HK-2 (cell line): ENCODE measurements around the gene ZNF473.
"Not testable (repeated sequence)": the region's sequence is repeated elsewhere in the genome, so short reads cannot be mapped to it uniquely, and the experiment has no call there.

ENCODE experiments used
- DNase-seq: peaks from one replicate; pipeline ENCODE4 v3.0.0-alpha.2; 2018; ENCODE audit not compliant: unreplicated experiment

The ZNF473 gene

DNA sequence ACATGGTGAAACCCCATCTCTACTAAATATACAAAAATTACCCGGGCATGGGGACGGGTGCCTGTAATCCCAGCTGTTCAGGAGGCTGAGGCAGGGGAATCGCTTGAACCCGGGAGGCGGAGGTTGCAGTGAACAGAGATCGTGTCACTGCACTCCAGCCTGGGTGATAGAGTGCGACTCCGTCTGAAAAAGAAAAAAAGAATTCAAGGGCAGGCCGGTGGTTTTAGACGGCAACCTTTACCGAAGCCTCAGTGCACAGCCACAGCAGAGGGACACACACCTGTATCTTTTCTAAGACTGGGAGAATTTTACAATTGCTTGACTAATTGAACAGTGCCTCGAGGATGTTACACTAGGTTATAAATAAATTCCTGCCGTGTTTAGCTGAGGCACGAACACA is 73.9 kb downstream of the ZNF473 start:
- not testable (repeated sequence) for DNase-seq

DNA sequence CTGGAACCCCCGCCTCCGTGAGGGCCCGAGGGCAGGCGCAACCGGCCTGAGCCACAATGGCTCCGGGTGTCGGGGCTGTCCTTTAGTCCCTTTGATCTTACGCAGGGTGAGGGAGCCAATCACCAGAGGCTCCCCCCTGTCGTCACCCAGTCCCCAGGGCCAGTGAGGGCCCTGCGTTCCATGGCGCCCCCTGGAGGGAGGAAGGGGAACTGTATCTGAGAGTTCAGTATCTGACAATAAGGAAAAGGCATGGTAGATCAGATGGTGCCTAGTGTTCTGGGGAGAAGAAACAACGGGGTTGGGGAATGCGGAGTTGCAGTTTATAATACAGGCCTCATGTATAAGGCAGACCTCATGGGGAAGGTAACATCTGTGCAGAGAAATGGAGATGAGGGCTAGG is 75.1 kb downstream of the ZNF473 start:
- not testable (repeated sequence) for DNase-seq
